ENCODE results near the gene PPP1R10.

The PPP1R10 gene

GRCh38 chr6:30598912-30599624, 18.0 kb downstream of the PPP1R10 start:
- DNase-seq: no peak
- ATAC-seq: no peak

- peak; percentile 82 for ATAC-seq
- peak; percentile 87 for DNase-seq
Measured at GRCh38 chr6:30597315-30598144, 19.5 kb downstream of the PPP1R10 start.

GRCh38 chr6:30592287-30592686, 24.8 kb downstream of the PPP1R10 start:
- ATAC-seq (no peak), DNase-seq (no peak)

- ATAC-seq (no peak), DNase-seq (no peak)
Measured at GRCh38 chr6:30591008-30591407, 26.0 kb downstream of the PPP1R10 start.

GRCh38 chr6:30590509-30590908, 26.5 kb downstream of the PPP1R10 start:
- ATAC-seq (no peak), DNase-seq (no peak)

GRCh38 chr6:30589754-30590358, 27.2 kb downstream of the PPP1R10 start:
- no peak for ATAC-seq
- no peak for DNase-seq

GRCh38 chr6:30583921-30584320, 33.1 kb downstream of the PPP1R10 start:
- ATAC-seq (no peak), DNase-seq (no peak)

- ATAC-seq (peak; percentile 53), DNase-seq (no peak)
Measured at GRCh38 chr6:30578051-30578450, 39.0 kb downstream of the PPP1R10 start.

- no peak for DNase-seq
- no peak for ATAC-seq
Measured at GRCh38 chr6:30573113-30573512, 43.9 kb downstream of the PPP1R10 start.

GRCh38 chr6:30572148-30572547, 44.9 kb downstream of the PPP1R10 start:
- no peak for DNase-seq
- no peak for ATAC-seq

GRCh38 chr6:30571762-30572082, 45.3 kb downstream of the PPP1R10 start:
- no peak for ATAC-seq

GRCh38 chr6:30571075-30571761, 45.8 kb downstream of the PPP1R10 start, which contains the start of gene ABCF1:
ABCF1 (plus strand) TSS chr6:30571442; CDS start chr6:30571488, 46 bp downstream.
- ATAC-seq: peak; percentile 93

More at GRCh38 chr6:30571762-30572082, 45.3 kb downstream of the PPP1R10 start:
- no peak for DNase-seq

GRCh38 chr6:30570740-30571074, 46.3 kb downstream of the PPP1R10 start:
- DNase-seq: no peak

More at GRCh38 chr6:30571075-30571761, 45.8 kb downstream of the PPP1R10 start, which contains the start of gene ABCF1:
- peak; percentile 100 for DNase-seq

GRCh38 chr6:30570263-30570662, 46.8 kb downstream of the PPP1R10 start:
- ATAC-seq (no peak), DNase-seq (no peak)

More at GRCh38 chr6:30570740-30571074, 46.3 kb downstream of the PPP1R10 start:
- no peak for ATAC-seq

GRCh38 chr6:30568245-30568644, 48.8 kb downstream of the PPP1R10 start:
- DNase-seq: peak; percentile 44
- peak; percentile 59 for ATAC-seq

- DNase-seq (no peak), ATAC-seq (no peak)
Measured at GRCh38 chr6:30565772-30566171, 51.3 kb downstream of the PPP1R10 start.

- ATAC-seq (no peak), DNase-seq (no peak)
Measured at GRCh38 chr6:30564114-30564513, 52.9 kb downstream of the PPP1R10 start.

- DNase-seq (no peak), ATAC-seq (no peak)
Measured at GRCh38 chr6:30562470-30563425, 54.3 kb downstream of the PPP1R10 start.

- DNase-seq (no peak), ATAC-seq (no peak)
Measured at GRCh38 chr6:30560930-30561329, 56.1 kb downstream of the PPP1R10 start.

GRCh38 chr6:30557683-30557981, 59.4 kb downstream of the PPP1R10 start:
- ATAC-seq: no peak
- no peak for DNase-seq

GRCh38 chr6:30556906-30557682, 59.9 kb downstream of the PPP1R10 start, which contains the start of gene PRR3:
PRR3 (plus strand) TSS chr6:30557295; CDS start chr6:30557345, 50 bp downstream.
- ATAC-seq (peak; percentile 74), DNase-seq (peak; percentile 89)

Data from stimulated activated naive CD8-positive, alpha-beta T cell treated with anti-CD3 and anti-CD28 coated beads, Interleukin-15, Interleukin-2, amounts not matched to agents 100 U/mL and 50 U/mL, for 24 hours (primary cell).